SK-N-SH treated with all-trans-retinoic acid at 6 μM for 48 hours (cell line): ENCODE data around the gene GALNT4.

Experiments used
- ATAC-seq: fragments of 200-7000 bp; cut with Tn5 transposase; 3 replicates; pipeline ENCODE4 v1.9.1; 2020; ENCODE audit warnings: mild to moderate bottlenecking, moderate library complexity
- ARNTL ChIP-seq: fragments of 450-650 bp; formaldehyde crosslinking; IDR thresholded peaks from 2 replicates; pipeline ENCODE4 v1.5.0; 2020; ENCODE audit warnings: low read depth, mild to moderate bottlenecking, moderate library complexity, borderline replicate concordance
- BACH2 ChIP-seq: fragments of 250-450 bp; sonication (Bioruptor Pico); IDR thresholded peaks from 2 replicates; pipeline ENCODE4 v1.9.0; 2021; ENCODE audit warnings: mild to moderate bottlenecking, borderline replicate concordance
- CSDC2 ChIP-seq: fragments of 250-450 bp; sonication (Bioruptor Pico); IDR thresholded peaks from 2 replicates; pipeline ENCODE4 v1.5.0; 2020; ENCODE audit warnings: mild to moderate bottlenecking, moderate library complexity
- ESRRG ChIP-seq: fragments of 250-450 bp; sonication (Bioruptor Pico); IDR thresholded peaks from 2 replicates; pipeline ENCODE4 v1.6.1; 2021; ENCODE audit warnings: mild to moderate bottlenecking
- GLIS3 ChIP-seq: fragments of 250-450 bp; sonication (Bioruptor Pico); IDR thresholded peaks from 2 replicates; pipeline ENCODE4 v1.5.0; 2020; ENCODE audit warnings: mild to moderate bottlenecking, moderate library complexity
- ISL1 ChIP-seq: fragments of 250-450 bp; sonication (Bioruptor Pico); IDR thresholded peaks from 2 replicates; pipeline ENCODE4 v2.1.2; 2022; ENCODE audit warnings: mild to moderate bottlenecking, moderate library complexity
- OSR1 ChIP-seq: fragments of 250-450 bp; sonication (Bioruptor Pico); IDR thresholded peaks from 2 replicates; pipeline ENCODE4 v1.8.0; 2022; ENCODE audit warnings: moderate library complexity, mild to moderate bottlenecking, inconsistent platforms
- PPARA ChIP-seq: fragments of 250-450 bp; sonication (Bioruptor Pico); IDR thresholded peaks from 2 replicates; pipeline ENCODE4 v1.5.0; 2020; ENCODE audit warnings: mild to moderate bottlenecking, borderline replicate concordance
- SNAI2 ChIP-seq: fragments of 250-450 bp; sonication (Bioruptor Pico); IDR thresholded peaks from 2 replicates; pipeline ENCODE4 v1.5.0; 2020; ENCODE audit warnings: mild to moderate bottlenecking, moderate library complexity
- TCF4 ChIP-seq: fragments of 250-450 bp; sonication (Bioruptor Pico); IDR thresholded peaks from 2 replicates; pipeline ENCODE4 v1.8.0; 2021; ENCODE audit warnings: mild to moderate bottlenecking, moderate library complexity, borderline replicate concordance
- TOX ChIP-seq: fragments of 250-450 bp; sonication (Bioruptor Pico); IDR thresholded peaks from 2 replicates; pipeline ENCODE4 v1.8.0; 2021; ENCODE audit warnings: mild to moderate bottlenecking, moderate library complexity, borderline replicate concordance
- ZC3H10 ChIP-seq: fragments of 250-450 bp; sonication (Bioruptor Pico); IDR thresholded peaks from 2 replicates; pipeline ENCODE4 v1.5.1; 2021; ENCODE audit warnings: mild to moderate bottlenecking, moderate library complexity
- ZFP3 ChIP-seq: fragments of 250-450 bp; sonication (Bioruptor Pico); IDR thresholded peaks from 2 replicates; pipeline ENCODE4 v1.5.0; 2020; ENCODE audit warnings: mild to moderate bottlenecking, moderate library complexity
- ZNF565 ChIP-seq: fragments of 450-650 bp; formaldehyde crosslinking; conservative IDR thresholded peaks from 2 replicates; pipeline ENCODE4 v1.5.0; 2020; ENCODE audit warnings: low read depth, mild to moderate bottlenecking, moderate library complexity
- ZNF70 ChIP-seq: fragments of 450-650 bp; formaldehyde crosslinking; IDR thresholded peaks from 2 replicates; pipeline ENCODE4 v1.5.0; 2020; ENCODE audit warnings: mild to moderate bottlenecking, moderate library complexity
- ZNF8 ChIP-seq: fragments of 450-650 bp; formaldehyde crosslinking; IDR thresholded peaks from 2 replicates; pipeline ENCODE4 v1.5.0; 2020; ENCODE audit warnings: mild to moderate bottlenecking, moderate library complexity
- TF ChIP-seq, protein P1 (sequence below): fragments of 250-450 bp; sonication (Bioruptor Pico); IDR thresholded peaks from 2 replicates; pipeline ENCODE4 v1.5.0; 2020; ENCODE audit warnings: mild to moderate bottlenecking, moderate library complexity
- TF ChIP-seq, protein P2 (sequence below): fragments of 250-450 bp; sonication (Bioruptor Pico); IDR thresholded peaks from 2 replicates; pipeline ENCODE4 v1.5.1; 2021; ENCODE audit warnings: mild to moderate bottlenecking, moderate library complexity
- TF ChIP-seq, protein P3 (sequence below): fragments of 250-450 bp; sonication (Bioruptor Pico); IDR thresholded peaks from 2 replicates; pipeline ENCODE4 v1.8.0; 2020; ENCODE audit warnings: mild to moderate bottlenecking, moderate library complexity, borderline replicate concordance
- TF ChIP-seq, protein P4 (sequence below): fragments of 250-450 bp; sonication (Bioruptor Pico); IDR thresholded peaks from 2 replicates; pipeline ENCODE4 v1.8.0; 2021; ENCODE audit warnings: low read depth, mild to moderate bottlenecking, moderate library complexity, borderline replicate concordance
- TF ChIP-seq, protein P5 (sequence below): fragments of 250-450 bp; sonication (Bioruptor Pico); IDR thresholded peaks from 2 replicates; pipeline ENCODE4 v1.5.1; 2020; ENCODE audit warnings: low read depth, mild to moderate bottlenecking, moderate library complexity

Gene GALNT4

DNA sequence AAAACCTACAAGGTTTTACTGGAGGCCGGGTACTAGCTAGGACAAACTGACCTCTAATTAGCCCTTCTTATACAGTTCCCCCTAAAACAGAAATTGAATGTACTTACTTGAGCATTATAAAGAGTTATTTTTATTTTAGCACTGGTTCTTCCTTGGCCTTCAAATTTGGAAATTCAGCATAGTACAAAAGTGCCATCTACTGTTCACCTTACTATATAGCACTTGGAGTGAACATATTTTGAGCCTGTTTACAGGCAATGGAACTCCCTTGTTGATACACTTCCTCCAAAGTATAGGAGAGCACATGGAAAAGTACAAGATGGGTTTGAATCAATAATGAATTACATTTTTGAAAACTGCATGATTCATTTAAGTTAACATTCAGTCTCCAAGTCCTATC, 5.1 kb upstream of the GALNT4 start:
- ATAC-seq = no peak
- TF ChIP-seq SNAI2 = no peak
- no peak for TF ChIP-seq BACH2 (CRISPR knock-in tag)
- no peak for TF ChIP-seq ZFP3
- no peak for TF ChIP-seq ESRRG (CRISPR knock-in tag)
- no peak for TF ChIP-seq OSR1 (CRISPR knock-in tag)
- no peak for TF ChIP-seq GLIS3 (CRISPR knock-in tag)
- TF ChIP-seq, protein P1, sequence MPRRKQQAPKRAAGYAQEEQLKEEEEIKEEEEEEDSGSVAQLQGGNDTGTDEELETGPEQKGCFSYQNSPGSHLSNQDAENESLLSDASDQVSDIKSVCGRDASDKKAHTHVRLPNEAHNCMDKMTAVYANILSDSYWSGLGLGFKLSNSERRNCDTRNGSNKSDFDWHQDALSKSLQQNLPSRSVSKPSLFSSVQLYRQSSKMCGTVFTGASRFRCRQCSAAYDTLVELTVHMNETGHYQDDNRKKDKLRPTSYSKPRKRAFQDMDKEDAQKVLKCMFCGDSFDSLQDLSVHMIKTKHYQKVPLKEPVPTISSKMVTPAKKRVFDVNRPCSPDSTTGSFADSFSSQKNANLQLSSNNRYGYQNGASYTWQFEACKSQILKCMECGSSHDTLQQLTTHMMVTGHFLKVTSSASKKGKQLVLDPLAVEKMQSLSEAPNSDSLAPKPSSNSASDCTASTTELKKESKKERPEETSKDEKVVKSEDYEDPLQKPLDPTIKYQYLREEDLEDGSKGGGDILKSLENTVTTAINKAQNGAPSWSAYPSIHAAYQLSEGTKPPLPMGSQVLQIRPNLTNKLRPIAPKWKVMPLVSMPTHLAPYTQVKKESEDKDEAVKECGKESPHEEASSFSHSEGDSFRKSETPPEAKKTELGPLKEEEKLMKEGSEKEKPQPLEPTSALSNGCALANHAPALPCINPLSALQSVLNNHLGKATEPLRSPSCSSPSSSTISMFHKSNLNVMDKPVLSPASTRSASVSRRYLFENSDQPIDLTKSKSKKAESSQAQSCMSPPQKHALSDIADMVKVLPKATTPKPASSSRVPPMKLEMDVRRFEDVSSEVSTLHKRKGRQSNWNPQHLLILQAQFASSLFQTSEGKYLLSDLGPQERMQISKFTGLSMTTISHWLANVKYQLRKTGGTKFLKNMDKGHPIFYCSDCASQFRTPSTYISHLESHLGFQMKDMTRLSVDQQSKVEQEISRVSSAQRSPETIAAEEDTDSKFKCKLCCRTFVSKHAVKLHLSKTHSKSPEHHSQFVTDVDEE = no peak
- no peak for TF ChIP-seq ARNTL (CRISPR knock-in tag)
- TF ChIP-seq PPARA (CRISPR knock-in tag) = no peak
- no peak for TF ChIP-seq ISL1 (CRISPR knock-in tag)
- TF ChIP-seq ZNF565 (CRISPR knock-in tag) = no peak
- no peak for TF ChIP-seq ZNF8

DNA sequence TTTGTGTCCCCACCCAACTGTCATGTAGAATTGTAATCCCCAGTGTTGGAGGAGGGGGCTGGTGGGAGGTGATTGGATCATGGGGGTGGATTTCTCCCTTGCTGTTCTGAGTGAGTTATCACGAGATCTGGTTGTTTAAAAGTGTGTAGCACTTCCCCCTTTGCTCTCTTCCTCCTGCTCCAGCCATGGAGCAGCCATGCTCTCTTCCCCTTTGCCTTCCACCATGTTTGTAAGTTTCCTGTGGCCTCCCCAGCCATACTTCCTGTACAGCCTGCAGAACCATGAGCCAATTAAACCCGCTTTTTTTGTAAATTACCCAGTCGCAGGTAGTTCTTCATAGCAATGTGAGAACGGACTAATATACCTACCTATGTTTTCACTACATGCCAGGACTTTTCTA, 3.8 kb upstream of the GALNT4 start:
- ATAC-seq = no peak

More for the DNA sequence above, 3.8 kb upstream of the GALNT4 start:
- TF ChIP-seq, protein P2, sequence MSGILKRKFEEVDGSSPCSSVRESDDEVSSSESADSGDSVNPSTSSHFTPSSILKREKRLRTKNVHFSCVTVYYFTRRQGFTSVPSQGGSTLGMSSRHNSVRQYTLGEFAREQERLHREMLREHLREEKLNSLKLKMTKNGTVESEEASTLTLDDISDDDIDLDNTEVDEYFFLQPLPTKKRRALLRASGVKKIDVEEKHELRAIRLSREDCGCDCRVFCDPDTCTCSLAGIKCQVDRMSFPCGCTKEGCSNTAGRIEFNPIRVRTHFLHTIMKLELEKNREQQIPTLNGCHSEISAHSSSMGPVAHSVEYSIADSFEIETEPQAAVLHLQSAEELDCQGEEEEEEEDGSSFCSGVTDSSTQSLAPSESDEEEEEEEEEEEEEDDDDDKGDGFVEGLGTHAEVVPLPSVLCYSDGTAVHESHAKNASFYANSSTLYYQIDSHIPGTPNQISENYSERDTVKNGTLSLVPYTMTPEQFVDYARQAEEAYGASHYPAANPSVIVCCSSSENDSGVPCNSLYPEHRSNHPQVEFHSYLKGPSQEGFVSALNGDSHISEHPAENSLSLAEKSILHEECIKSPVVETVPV (CRISPR knock-in tag) = no peak
- TF ChIP-seq TOX (CRISPR knock-in tag) (no peak), ZC3H10 (CRISPR knock-in tag) (no peak), CSDC2 (CRISPR knock-in tag) (no peak), ZNF565 (CRISPR knock-in tag) (no peak), ZNF70 (CRISPR knock-in tag) (no peak), ESRRG (CRISPR knock-in tag) (no peak), BACH2 (CRISPR knock-in tag) (no peak), ZFP3 (no peak), OSR1 (CRISPR knock-in tag) (no peak), ISL1 (CRISPR knock-in tag) (no peak), PPARA (CRISPR knock-in tag) (no peak), TCF4 (CRISPR knock-in tag) (no peak)
- TF ChIP-seq, protein P3, sequence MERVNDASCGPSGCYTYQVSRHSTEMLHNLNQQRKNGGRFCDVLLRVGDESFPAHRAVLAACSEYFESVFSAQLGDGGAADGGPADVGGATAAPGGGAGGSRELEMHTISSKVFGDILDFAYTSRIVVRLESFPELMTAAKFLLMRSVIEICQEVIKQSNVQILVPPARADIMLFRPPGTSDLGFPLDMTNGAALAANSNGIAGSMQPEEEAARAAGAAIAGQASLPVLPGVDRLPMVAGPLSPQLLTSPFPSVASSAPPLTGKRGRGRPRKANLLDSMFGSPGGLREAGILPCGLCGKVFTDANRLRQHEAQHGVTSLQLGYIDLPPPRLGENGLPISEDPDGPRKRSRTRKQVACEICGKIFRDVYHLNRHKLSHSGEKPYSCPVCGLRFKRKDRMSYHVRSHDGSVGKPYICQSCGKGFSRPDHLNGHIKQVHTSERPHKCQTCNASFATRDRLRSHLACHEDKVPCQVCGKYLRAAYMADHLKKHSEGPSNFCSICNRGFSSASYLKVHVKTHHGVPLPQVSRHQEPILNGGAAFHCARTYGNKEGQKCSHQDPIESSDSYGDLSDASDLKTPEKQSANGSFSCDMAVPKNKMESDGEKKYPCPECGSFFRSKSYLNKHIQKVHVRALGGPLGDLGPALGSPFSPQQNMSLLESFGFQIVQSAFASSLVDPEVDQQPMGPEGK = no peak
- TF ChIP-seq, protein P1 = no peak
- TF ChIP-seq, protein P4, sequence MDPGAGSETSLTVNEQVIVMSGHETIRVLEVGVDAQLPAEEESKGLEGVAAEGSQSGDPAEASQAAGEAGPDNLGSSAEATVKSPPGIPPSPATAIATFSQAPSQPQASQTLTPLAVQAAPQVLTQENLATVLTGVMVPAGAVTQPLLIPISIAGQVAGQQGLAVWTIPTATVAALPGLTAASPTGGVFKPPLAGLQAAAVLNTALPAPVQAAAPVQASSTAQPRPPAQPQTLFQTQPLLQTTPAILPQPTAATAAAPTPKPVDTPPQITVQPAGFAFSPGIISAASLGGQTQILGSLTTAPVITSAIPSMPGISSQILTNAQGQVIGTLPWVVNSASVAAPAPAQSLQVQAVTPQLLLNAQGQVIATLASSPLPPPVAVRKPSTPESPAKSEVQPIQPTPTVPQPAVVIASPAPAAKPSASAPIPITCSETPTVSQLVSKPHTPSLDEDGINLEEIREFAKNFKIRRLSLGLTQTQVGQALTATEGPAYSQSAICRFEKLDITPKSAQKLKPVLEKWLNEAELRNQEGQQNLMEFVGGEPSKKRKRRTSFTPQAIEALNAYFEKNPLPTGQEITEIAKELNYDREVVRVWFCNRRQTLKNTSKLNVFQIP (CRISPR knock-in tag) = no peak
- TF ChIP-seq, protein P5, sequence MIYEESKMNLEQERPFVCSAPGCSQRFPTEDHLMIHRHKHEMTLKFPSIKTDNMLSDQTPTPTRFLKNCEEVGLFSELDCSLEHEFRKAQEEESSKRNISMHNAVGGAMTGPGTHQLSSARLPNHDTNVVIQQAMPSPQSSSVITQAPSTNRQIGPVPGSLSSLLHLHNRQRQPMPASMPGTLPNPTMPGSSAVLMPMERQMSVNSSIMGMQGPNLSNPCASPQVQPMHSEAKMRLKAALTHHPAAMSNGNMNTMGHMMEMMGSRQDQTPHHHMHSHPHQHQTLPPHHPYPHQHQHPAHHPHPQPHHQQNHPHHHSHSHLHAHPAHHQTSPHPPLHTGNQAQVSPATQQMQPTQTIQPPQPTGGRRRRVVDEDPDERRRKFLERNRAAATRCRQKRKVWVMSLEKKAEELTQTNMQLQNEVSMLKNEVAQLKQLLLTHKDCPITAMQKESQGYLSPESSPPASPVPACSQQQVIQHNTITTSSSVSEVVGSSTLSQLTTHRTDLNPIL (CRISPR knock-in tag) = no peak
